OCI-LY3 (cell line): ENCODE data around the gene RECK.

ENCODE experiments used
- H2AFZ ChIP-seq: fragments of 200-600, 300-600 bp; shearing (Covaris generic); 2 replicates; pipeline ENCODE4 v1.6.0; 2014; ENCODE audit warnings: antibody characterized with exemption, low read depth, low read length
- H3K27ac ChIP-seq: fragments of 200-600, 300-600 bp; sonication (generic); 2 replicates; pipeline ENCODE4 v1.5.1; 2014; ENCODE audit warnings: mild to moderate bottlenecking, low read length, moderate library complexity, mixed read lengths
- H3K27me3 ChIP-seq: fragments of 200-600, 300-600 bp; sonication (generic); 2 replicates; pipeline ENCODE4 v1.6.1; 2014; ENCODE audit warnings: low read depth, low read length, mixed read lengths
- H3K36me3 ChIP-seq: fragments of 200-600, 300-600 bp; sonication (generic); replicated peaks from 2 replicates; pipeline ENCODE3; 2014; ENCODE audit warnings: low read depth, low read length, mixed read lengths
- H3K4me1 ChIP-seq: fragments of 300-600, 200-600 bp; sonication (generic); 2 replicates; pipeline ENCODE4 v1.6.1; 2014; ENCODE audit warnings: low read length, mixed read lengths
- H3K4me2 ChIP-seq: fragments of 200-600, 300-600 bp; sonication (generic); 2 replicates; pipeline ENCODE4 v1.6.1; 2014; ENCODE audit warnings: low read length, mixed read lengths
- H3K4me3 ChIP-seq: fragments of 300-600, 200-600 bp; sonication (generic); 2 replicates; pipeline ENCODE4 v1.5.1; 2014; ENCODE audit warnings: antibody characterized with exemption, mild to moderate bottlenecking, low read length, moderate library complexity
- H3K79me2 ChIP-seq: fragments of 300-600, 200-600 bp; shearing (Covaris generic); 2 replicates; pipeline ENCODE4 v1.6.1; 2014; ENCODE audit warnings: mild to moderate bottlenecking, low read length, mixed read lengths
- H3K9ac ChIP-seq: fragments of 300-600, 200-600 bp; shearing (Covaris generic); 2 replicates; pipeline ENCODE4 v1.6.0; 2014; ENCODE audit warnings: mild to moderate bottlenecking, low read length, moderate library complexity
- H3K9me3 ChIP-seq: fragments of 200-600, 300-600 bp; shearing (Covaris generic); 2 replicates; pipeline ENCODE4 v1.6.1; 2014; ENCODE audit warnings: low read length, mixed read lengths; ENCODE audit not compliant: insufficient read depth
- H4K20me1 ChIP-seq: fragments of 200-600, 300-600 bp; sonication (generic); 2 replicates; pipeline ENCODE4 v1.6.1; 2016; ENCODE audit warnings: low read length, mixed read lengths; ENCODE audit not compliant: insufficient read depth
- EZH2phosphoT487 ChIP-seq: fragments of 200-600 bp; shearing (Covaris generic); IDR thresholded peaks from 2 replicates; pipeline ENCODE4 v1.6.1; 2018; ENCODE audit warnings: antibody characterized with exemption, mixed run types, low read depth
- TF ChIP-seq, protein P1 (sequence below): fragments of 200-600, 300-600 bp; sonication (generic); IDR thresholded peaks from 2 replicates; pipeline ENCODE4 v1.5.1; 2014; ENCODE audit warnings: antibody characterized with exemption, low read length, low read depth

Gene RECK

DNA sequence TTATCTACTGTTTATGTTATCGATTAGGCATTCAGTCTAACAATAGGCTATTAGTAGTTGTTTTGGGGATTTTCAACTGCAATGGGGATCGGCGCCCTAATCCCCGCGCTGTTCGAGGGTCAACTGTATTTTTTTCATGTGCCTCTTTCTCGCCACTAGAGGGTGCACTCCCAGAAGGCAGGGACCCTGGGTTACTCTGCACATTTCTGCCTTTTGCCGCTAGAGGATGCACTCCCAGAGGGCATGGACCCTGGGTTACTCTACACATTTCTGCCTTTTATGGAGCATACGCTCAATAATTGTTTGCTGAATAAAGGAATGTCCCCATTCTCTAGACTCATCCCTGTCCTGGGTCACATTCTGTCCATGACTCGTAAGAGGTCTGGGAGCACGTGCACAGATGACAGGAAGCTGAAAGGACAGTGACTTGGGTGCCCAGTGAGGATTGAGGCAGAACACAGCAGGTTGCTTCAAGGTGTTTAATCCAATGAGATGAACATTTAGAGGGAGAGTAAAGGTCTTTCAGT, 27.9 kb upstream of the RECK start:
- TF ChIP-seq, protein P1, sequence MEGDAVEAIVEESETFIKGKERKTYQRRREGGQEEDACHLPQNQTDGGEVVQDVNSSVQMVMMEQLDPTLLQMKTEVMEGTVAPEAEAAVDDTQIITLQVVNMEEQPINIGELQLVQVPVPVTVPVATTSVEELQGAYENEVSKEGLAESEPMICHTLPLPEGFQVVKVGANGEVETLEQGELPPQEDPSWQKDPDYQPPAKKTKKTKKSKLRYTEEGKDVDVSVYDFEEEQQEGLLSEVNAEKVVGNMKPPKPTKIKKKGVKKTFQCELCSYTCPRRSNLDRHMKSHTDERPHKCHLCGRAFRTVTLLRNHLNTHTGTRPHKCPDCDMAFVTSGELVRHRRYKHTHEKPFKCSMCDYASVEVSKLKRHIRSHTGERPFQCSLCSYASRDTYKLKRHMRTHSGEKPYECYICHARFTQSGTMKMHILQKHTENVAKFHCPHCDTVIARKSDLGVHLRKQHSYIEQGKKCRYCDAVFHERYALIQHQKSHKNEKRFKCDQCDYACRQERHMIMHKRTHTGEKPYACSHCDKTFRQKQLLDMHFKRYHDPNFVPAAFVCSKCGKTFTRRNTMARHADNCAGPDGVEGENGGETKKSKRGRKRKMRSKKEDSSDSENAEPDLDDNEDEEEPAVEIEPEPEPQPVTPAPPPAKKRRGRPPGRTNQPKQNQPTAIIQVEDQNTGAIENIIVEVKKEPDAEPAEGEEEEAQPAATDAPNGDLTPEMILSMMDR, result peak; percentile 82
- no peak for TF ChIP-seq EZH2phosphoT487
- H3K36me3 ChIP-seq, result peaks cover 9% of the 10 kb centered on the region
- peak overlapping the region; percentile 21 for H3K4me3 ChIP-seq
- peaks cover 34% of the 10 kb centered on the region for H3K4me1 ChIP-seq
- H3K27ac ChIP-seq, result no peak overlapping the region
- no peaks in the 10 kb centered on the region for H3K79me2 ChIP-seq
- H3K27me3 ChIP-seq, result peaks cover 41% of the 10 kb centered on the region
- H2AFZ ChIP-seq, result 0 out of 2 replicates have a peak overlapping the region, but pooled peaks have one; percentile 2
- peak overlapping the region; percentile 18 for H3K9ac ChIP-seq
- peak overlapping the region; percentile 67 for H3K4me2 ChIP-seq
- H3K9me3 ChIP-seq, result peaks cover 12% of the 10 kb centered on the region
- no peaks in the 10 kb centered on the region for H4K20me1 ChIP-seq

GRCh38 chr9:36011379-36011778, 25.3 kb upstream of the RECK start:
- H3K79me2 ChIP-seq, result no peaks in the 10 kb centered on the region
- no peak overlapping the region for H3K9ac ChIP-seq
- H3K4me3 ChIP-seq, result no peak overlapping the region
- H3K27ac ChIP-seq, result no peak overlapping the region
- peaks cover 32% of the 10 kb centered on the region for H3K4me1 ChIP-seq
- no peaks in the 10 kb centered on the region for H4K20me1 ChIP-seq
- no peak overlapping the region for H3K4me2 ChIP-seq
- TF ChIP-seq, protein P1, result no peak
- TF ChIP-seq EZH2phosphoT487, result no peak
- H3K9me3 ChIP-seq, result no peaks in the 10 kb centered on the region
- H3K36me3 ChIP-seq, result no peaks in the 10 kb centered on the region
- peaks cover 22% of the 10 kb centered on the region for H3K27me3 ChIP-seq
- no peak overlapping the region for H2AFZ ChIP-seq

GRCh38 chr9:36017278-36017677, 19.4 kb upstream of the RECK start:
- H3K27ac ChIP-seq, result no peak overlapping the region
- H3K9ac ChIP-seq, result no peak overlapping the region
- no peaks in the 10 kb centered on the region for H3K9me3 ChIP-seq
- H2AFZ ChIP-seq, result no peak overlapping the region
- no peaks in the 10 kb centered on the region for H4K20me1 ChIP-seq
- no peak for TF ChIP-seq EZH2phosphoT487
- TF ChIP-seq, protein P1, result no peak
- H3K4me3 ChIP-seq, result no peak overlapping the region
- no peak overlapping the region for H3K4me2 ChIP-seq
- no peaks in the 10 kb centered on the region for H3K27me3 ChIP-seq
- H3K4me1 ChIP-seq, result peaks cover 13% of the 10 kb centered on the region
- no peaks in the 10 kb centered on the region for H3K36me3 ChIP-seq
- no peaks in the 10 kb centered on the region for H3K79me2 ChIP-seq

DNA sequence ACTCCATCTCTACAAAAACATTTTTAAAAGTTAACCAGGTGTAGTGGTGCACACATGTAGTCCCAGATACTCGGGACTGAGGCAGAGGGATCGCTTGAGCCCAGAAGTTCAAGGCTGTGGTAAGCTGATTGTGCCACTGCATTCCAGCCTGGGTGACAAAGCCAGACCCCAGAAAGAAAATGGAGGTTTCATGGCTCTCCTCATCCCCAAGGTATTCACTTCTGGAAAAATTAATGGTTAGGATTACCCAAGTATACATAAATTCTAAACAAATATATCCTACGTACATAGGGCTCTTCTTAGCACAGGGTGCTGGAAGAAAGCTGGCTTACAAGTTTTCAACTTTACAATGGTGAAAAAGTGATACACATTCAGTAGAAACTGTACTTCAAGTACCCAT, 18.6 kb upstream of the RECK start:
- H3K79me2 ChIP-seq, result no peaks in the 10 kb centered on the region
- H3K36me3 ChIP-seq, result no peaks in the 10 kb centered on the region
- H3K4me3 ChIP-seq, result no peak overlapping the region
- H2AFZ ChIP-seq, result no peak overlapping the region
- no peaks in the 10 kb centered on the region for H3K27me3 ChIP-seq
- H3K9me3 ChIP-seq, result no peaks in the 10 kb centered on the region
- no peak for TF ChIP-seq EZH2phosphoT487
- TF ChIP-seq, protein P1, result no peak
- H3K27ac ChIP-seq, result no peak overlapping the region
- no peak overlapping the region for H3K4me2 ChIP-seq
- no peak overlapping the region for H3K9ac ChIP-seq
- no peaks in the 10 kb centered on the region for H4K20me1 ChIP-seq
- H3K4me1 ChIP-seq, result peaks cover 15% of the 10 kb centered on the region
